Hepatocyte (in vitro differentiated cells): ENCODE data around the gene COL13A1.

Experiments
- CTCF ChIP-seq: fragments of 200-600 bp; sonication (generic); IDR thresholded peaks from 2 replicates; pipeline ENCODE4 v1.5.1; 2016; ENCODE audit warnings: antibody characterized with exemption, mild to moderate bottlenecking; ENCODE audit not compliant: poor library complexity
- EZH2 ChIP-seq: fragments of 200-600 bp; sonication (generic); IDR thresholded peaks from 2 replicates; pipeline ENCODE4 v1.6.1; 2016; ENCODE audit warnings: antibody characterized with exemption, mild to moderate bottlenecking, borderline replicate concordance

GRCh38 chr10:69752479-69752878 is 49.2 kb upstream of the COL13A1 start:
- TF ChIP-seq EZH2 (no peak), CTCF (no peak)
